ENCODE data around the gene DDX55.
A peak's percentile ranks its signal among the peaks of the same experiment; 100 is the strongest.
"Not testable (repeated sequence)": the region's sequence is repeated elsewhere in the genome, so short reads cannot be mapped to it uniquely, and the experiment has no call there.

Gene DDX55, protein sequence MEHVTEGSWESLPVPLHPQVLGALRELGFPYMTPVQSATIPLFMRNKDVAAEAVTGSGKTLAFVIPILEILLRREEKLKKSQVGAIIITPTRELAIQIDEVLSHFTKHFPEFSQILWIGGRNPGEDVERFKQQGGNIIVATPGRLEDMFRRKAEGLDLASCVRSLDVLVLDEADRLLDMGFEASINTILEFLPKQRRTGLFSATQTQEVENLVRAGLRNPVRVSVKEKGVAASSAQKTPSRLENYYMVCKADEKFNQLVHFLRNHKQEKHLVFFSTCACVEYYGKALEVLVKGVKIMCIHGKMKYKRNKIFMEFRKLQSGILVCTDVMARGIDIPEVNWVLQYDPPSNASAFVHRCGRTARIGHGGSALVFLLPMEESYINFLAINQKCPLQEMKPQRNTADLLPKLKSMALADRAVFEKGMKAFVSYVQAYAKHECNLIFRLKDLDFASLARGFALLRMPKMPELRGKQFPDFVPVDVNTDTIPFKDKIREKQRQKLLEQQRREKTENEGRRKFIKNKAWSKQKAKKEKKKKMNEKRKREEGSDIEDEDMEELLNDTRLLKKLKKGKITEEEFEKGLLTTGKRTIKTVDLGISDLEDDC

DNA sequence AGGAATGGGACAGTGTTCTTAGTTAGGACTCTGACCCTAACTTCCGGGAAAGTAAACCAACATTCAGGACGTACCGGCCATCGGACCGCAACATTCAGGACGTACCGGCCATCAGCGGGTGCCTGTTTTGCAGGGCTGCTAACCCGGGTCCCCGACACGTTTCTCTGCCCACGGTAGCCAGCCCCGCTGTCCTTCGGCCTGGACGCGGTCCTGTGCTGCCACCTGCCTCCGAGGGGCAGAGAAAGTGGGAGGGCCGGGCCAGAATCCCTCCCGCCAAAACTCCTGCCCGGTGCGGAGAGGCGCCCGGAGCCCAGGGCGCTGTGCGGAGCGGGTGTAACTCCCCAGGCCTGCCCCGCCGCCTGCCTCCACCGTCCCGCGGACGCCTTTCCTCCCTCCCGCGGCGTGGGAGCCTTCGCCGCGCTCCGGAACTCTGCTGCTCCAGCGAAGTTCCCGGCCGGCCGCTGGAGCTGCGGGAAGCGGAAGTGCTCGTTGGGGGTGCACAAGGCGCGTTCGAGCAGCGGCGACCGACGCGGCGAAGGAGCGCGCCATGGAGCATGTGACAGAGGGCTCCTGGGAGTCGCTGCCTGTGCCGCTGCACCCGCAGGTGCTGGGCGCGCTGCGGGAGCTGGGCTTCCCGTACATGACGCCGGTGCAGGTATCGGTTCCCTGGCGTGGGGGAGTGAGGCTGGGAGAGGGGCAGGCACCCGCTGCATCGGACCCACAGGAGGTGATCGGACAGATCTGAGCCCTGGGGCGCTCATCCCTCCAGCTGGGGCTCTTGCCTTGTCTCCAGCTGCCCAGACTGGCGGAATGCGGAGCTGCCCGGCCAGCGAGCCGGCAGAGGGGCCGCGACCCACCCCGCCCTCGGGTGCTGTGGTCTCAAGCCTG is at the start of gene DDX55:
Gene DDX55 (plus strand): TSS at position 498 of the 888 bp plus-strand sequence. CDS start 50 bp downstream, at position 548.
- TF ChIP-seq, protein P1, sequence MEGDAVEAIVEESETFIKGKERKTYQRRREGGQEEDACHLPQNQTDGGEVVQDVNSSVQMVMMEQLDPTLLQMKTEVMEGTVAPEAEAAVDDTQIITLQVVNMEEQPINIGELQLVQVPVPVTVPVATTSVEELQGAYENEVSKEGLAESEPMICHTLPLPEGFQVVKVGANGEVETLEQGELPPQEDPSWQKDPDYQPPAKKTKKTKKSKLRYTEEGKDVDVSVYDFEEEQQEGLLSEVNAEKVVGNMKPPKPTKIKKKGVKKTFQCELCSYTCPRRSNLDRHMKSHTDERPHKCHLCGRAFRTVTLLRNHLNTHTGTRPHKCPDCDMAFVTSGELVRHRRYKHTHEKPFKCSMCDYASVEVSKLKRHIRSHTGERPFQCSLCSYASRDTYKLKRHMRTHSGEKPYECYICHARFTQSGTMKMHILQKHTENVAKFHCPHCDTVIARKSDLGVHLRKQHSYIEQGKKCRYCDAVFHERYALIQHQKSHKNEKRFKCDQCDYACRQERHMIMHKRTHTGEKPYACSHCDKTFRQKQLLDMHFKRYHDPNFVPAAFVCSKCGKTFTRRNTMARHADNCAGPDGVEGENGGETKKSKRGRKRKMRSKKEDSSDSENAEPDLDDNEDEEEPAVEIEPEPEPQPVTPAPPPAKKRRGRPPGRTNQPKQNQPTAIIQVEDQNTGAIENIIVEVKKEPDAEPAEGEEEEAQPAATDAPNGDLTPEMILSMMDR (IDR thresholded peaks at IDR 0.05; ENCODE audit: low read depth, low read length, missing control alignments): peak; percentile 14
- peak; percentile 65 for DNase-seq (ENCODE audit: low read depth)
- peak within 1 kb of the TSS; percentile 83 for H3K4me3 ChIP-seq (ENCODE audit: low read depth, low read length)

DNA sequence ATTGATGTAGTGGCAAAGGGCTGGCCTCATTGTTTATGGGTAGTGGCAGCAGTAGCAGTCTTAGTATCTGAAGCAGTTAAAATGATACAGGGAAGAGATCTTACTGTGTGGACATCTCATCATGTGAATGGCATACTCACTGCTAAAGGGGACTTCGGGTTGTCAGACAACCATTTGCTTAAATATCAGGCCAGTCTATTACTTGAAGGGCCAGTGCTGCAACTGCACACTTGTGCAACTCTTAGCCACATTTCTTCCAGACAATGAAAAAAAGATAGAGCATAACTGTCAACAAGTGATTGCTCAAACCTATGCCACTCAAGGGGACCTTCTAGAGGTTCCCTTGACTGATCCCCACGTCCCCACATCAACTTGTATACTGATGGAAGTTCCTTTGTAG is 47.8 kb upstream of the DDX55 start:
- not testable (repeated sequence) for H3K4me3 ChIP-seq (ENCODE audit: low read depth, low read length); DNase-seq (ENCODE audit: low read depth)

DNA sequence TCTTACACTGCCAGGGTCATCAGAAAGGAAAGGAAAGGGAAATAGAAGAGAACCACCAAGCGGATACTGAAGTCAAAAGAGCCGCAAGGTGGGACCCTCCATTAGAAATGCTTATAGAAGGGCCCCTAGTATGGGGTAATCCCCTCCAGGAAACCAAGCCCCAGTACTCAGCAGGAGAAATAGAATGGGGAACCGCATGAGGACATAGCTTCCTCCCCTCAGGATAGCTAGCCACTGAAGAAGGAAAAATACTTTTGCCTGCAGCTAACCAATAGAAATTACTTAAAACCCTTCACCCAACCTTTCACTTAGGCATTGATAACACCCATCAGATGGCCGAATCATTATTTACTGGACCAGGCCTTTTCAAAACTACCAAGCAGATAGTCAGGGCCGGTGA is 47.1 kb upstream of the DDX55 start:
- not testable (repeated sequence) for DNase-seq (ENCODE audit: low read depth)

DNA sequence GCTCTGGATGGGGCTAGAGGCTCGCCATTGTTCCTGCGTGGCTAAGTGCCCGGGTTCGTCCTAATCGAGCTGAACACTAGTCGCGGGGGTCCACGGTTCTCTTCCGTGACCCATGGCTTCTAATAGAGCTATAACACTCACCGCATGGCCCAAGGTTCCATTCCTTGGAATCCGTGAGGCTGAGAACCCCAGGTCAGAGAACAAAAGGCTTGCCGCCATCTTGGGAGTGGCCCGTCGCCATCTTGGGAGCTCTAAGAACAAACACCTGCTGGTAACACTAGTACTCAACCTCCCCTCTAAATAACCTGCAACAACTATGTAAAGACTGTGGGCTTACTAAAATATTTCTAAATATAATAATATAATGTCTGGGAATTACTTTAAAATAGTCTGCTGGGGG is 43.4 kb upstream of the DDX55 start:
- H3K4me3 ChIP-seq (ENCODE audit: low read depth, low read length); DNase-seq (ENCODE audit: low read depth): not testable (repeated sequence)

More for the DNA sequence above, 47.1 kb upstream of the DDX55 start:
- not testable (repeated sequence) for H3K4me3 ChIP-seq (ENCODE audit: low read depth, low read length)

DNA sequence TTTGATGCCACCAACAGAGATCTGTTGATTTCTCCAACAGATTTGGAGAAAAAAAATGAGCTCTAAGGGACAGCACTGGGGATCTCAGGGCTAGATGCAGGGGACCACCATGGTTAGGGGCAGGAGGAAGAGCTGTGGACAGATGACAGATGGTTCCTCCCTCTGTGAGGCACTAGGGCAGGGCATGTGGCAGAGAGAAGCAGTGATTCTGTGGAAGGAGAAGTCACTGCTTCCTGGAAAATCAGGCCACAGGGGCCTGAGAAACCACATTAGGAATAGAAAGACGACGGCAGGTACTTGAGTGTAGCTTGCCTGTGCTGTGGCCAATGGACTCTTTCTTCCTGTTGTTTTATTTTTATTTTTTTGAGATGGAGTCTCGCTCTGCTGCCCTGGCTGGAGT is 42.4 kb upstream of the DDX55 start:
- TF ChIP-seq, protein P1 (IDR thresholded peaks at IDR 0.05; ENCODE audit: low read depth, low read length, missing control alignments): no peak
- DNase-seq (ENCODE audit: low read depth): no peak
- no peak overlapping the region for H3K4me3 ChIP-seq (ENCODE audit: low read depth, low read length)

DNA sequence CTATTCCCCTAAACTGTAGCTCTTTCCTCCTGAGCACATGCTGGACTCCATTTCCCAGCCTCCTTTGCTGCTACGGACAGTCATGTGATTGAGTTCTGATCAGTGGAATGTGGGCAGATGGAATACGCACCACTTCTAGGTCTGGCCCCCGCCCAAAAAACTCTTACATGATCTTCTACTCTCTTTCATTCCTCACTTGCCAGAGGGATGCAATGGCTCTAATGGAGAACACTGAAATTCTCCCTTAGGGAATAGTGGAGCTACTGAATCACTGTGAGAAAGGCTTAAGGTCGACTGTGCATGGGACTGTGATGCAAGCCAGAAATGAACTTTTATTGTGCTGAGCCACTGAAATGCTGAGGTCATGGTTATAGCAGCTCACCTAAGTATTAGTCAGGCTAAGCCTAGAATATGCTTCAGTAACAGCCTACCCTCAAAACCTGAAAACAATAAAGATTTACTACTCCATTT is 30.5 kb upstream of the DDX55 start:
- no peak overlapping the region for H3K4me3 ChIP-seq (ENCODE audit: low read depth, low read length)
- DNase-seq (ENCODE audit: low read depth): no peak
- TF ChIP-seq, protein P1 (IDR thresholded peaks at IDR 0.05; ENCODE audit: low read depth, low read length, missing control alignments): no peak

DNA sequence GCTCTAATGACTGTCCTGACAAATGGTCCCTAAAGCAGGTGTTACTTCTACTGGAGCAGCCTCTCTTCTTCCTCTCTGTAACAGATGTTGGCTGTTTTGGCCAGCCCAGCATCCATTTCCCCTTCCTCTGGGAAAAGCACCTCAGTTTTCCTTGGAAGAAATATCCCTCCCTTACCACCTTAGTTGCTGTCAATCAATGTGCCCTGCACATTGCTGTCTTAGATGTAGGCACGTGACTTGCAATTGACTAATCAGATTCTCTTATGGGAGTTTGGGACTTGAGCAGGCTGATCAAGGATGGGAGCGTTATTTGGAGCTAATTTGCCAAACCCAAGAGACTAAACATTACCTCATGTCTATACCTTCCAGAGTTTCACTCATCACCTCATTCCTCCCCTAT is 29.5 kb upstream of the DDX55 start:
- DNase-seq (ENCODE audit: low read depth): no peak
- TF ChIP-seq, protein P1 (IDR thresholded peaks at IDR 0.05; ENCODE audit: low read depth, low read length, missing control alignments): no peak
- no peak overlapping the region for H3K4me3 ChIP-seq (ENCODE audit: low read depth, low read length)

DNA sequence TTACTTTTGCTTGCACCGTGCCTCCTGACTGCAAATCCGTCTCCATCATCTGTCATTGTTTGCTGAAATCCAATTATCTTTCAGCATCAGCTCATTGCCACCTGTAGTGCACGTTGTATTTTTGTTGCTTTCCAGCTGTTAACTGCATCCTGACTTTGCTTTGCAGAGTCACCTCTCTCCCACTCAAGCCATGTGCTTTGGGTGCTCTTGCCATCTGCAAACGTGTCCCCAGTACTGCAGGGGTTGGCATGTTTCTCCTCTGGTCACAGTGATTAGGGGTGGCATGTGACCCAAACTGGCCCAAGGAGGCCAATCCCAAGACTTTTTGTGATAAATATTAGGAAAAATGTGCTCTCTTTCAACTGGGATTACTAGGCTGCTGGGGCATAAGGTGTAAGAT is 28.0 kb upstream of the DDX55 start:
- no peak overlapping the region for H3K4me3 ChIP-seq (ENCODE audit: low read depth, low read length)
- no peak for DNase-seq (ENCODE audit: low read depth)
- TF ChIP-seq, protein P1 (IDR thresholded peaks at IDR 0.05; ENCODE audit: low read depth, low read length, missing control alignments): no peak
